Stimulated activated naive CD4-positive, alpha-beta T cell treated with Interleukin-2 at 50 U/mL for 16 hours (primary cell): ENCODE data around the gene STK38L.

ENCODE experiments used
- DNase-seq: peaks from one replicate; lab custom pipeline; 2025; lab: John Stamatoyannopoulos, UW

STK38L gene

DNA sequence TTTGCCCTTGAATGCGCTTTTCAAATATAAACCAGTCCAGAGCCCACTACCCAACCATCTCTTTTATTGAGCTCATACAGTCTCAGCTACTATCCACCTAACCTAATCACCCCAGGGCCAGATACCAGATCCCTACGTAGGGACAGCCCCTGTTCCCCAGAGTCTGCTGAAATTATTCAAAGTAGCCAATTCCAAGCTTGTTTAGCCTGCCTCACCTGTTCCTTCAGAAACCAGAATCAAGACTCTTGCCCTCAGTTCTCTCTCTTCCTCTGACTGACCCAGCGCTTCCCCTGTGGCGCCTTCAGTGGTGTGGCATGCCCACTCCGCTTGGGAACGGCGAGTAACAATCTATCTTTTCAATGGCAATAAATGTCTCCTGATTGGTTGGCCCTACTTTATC, 107.4 kb downstream of the STK38L start:
- no peak for DNase-seq

DNA sequence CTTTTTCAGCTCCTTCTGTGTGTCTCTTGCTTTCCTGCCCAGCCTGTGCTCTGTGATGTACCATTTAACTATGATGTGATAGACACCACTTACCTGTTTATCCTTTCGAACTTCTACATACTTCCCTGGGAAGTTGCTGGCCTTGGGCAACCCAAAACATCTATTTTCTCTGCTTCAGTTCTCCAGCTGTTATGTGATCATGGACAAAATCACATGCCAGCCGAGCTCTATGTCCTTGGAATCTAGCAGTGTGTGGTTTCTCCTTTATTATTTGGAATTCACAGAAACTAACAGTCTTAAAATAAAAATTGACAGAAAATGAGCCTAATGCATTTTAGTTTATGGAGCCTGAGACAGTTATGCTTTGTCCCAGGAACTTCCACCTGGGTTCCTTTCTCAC, 111.4 kb downstream of the STK38L start:
- DNase-seq, result no peak

DNA sequence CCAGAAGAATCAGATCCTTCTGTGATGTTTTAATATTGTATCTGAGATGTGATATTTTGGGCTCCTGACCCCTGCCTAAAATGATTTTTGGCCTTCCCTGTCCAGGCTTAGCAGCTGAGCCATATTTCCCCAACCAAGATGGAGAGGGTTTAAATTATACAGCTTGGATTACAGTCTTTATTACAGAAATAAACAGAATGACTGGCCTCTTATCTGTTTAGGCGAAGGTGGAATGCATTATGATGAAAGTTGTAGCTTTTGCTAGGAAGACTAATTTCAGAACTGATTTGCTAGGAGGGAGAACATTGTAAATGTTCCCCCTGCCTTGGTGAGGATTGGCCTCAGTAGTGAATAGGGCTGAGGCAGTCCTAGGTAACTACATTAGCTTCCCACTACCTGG, 111.9 kb downstream of the STK38L start:
- no peak for DNase-seq

DNA sequence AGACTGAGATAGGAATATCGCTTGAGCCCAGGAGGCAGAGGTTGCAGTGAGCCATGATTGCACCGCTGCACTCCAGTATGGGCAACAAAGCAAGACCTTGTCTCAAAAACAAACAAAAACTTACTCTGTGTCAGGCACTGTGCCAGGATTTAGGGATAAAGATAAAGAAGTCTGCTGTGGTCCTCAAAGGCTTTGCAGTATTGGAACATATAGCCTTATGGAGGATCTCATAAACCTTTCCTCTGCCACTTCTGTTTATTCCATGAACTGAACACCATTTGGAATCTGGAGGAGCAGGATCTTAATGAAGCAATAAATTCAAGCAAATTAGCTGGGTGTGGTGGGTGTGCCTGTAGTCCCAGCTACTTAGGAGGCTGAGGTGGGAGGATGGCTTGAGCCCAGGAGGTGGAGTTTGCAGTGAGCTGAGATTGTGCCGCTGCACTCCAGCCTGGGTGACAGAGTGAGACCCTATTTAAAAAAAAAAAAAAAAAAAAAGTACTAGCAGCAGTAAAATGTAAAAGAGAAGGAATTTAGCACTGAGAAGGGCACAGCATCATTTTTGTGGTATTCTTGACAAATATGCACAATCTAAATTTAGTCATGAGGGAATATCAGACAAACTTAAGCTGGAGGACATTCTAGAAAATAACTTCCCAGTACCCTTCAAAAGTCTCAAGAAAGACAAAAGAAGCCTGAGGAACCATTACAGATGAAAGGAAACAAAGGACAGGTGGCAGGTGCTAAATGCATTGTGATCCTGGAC, 115.7 kb downstream of the STK38L start:
- no peak for DNase-seq

DNA sequence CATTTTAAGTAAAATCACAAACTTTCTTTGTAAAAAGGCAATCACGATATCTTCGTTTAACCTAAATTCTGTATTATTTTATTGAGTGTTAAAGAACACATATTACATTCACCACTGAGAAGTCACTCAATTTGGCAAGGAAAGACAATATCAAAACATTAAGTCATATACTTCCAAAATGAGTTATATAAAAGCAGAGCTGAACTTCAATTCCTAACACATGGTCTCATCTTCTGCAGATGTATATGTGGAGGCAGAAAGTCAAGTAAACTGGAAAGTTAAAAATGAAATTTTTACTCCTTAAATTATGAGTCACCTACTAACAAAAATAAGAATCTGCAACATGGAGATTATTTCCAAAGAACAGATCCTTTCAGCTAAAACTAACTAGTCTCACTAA, 117.3 kb downstream of the STK38L start:
- DNase-seq, result no peak

DNA sequence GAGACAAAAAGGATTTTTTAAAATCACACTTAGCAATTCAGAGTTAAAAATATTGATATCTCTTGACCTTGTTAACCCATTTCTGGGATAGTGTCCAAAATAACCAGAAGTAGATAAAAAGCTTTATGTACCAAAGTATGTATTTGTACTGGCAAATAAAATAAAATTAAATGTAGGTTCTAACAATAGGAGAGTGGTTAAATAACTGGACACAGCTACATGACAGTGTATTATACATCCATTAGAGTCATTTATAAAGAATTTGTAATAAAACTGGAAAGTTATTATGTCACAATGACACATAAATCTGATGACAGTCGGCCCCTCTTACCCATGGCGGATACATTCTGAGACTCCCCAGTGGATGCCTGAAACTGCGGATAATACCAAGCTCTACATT, 122.5 kb downstream of the STK38L start:
- DNase-seq, result no peak

DNA sequence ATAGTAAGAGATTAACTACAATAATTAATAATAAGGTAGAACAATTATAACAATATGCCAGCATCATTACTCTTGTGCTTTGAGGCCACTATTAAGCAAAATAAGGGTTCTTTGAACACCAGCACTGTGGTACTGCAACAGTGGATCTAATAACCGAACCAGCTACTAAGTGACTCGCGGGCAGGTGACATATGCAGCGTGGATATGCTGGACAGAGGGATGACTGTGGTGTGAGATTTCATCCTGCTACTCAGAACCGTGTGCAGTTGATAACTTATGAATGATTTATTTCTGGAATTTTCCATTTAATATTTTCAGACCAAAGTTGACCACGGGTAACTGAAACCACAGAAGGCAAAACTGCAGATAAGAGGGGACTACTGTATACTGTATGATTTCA, 123.0 kb downstream of the STK38L start:
- DNase-seq, result no peak
